H9 (cell line): Measurements from ENCODE around the gene CELF4. TPM values are rescaled to one million over a fixed set of nuclear protein-coding genes. Genes with fewer than 3 reads are reported as not detected.

ENCODE experiments used
- DNase-seq: peaks from one replicate; pipeline ENCODE4 v3.0.0-alpha.2; 2017
- H2AFZ ChIP-seq: one replicate; pipeline ENCODE4 v1.6.1; 2013; ENCODE audit warnings: mild to moderate bottlenecking, low read length, control low read depth, moderate library complexity
- H2AK5ac ChIP-seq: 2 replicates; pipeline ENCODE4 v1.6.1; 2013; ENCODE audit warnings: low read length, control low read depth, mixed read lengths; ENCODE audit not compliant: insufficient read length
- H2BK120ac ChIP-seq: one replicate; pipeline ENCODE4 v1.6.1; 2013; ENCODE audit warnings: low read depth, mild to moderate bottlenecking, low read length, control low read depth, inconsistent platforms; ENCODE audit not compliant: poor library complexity, severe bottlenecking
- H2BK12ac ChIP-seq: 2 replicates; pipeline ENCODE4 v1.6.1; 2013; ENCODE audit warnings: low read length, control low read depth, mixed read lengths, low read depth; ENCODE audit not compliant: insufficient read length
- H2BK15ac ChIP-seq: 2 replicates; pipeline ENCODE4 v1.6.1; 2013; ENCODE audit warnings: low read depth, low read length, control low read depth
- H2BK20ac ChIP-seq: one replicate; pipeline ENCODE4 v1.6.1; 2013; ENCODE audit warnings: low read depth, mild to moderate bottlenecking, low read length, control low read depth, inconsistent platforms; ENCODE audit not compliant: poor library complexity, severe bottlenecking
- H2BK5ac ChIP-seq: 2 replicates; pipeline ENCODE4 v1.6.1; 2013; ENCODE audit warnings: low read length, control low read depth, mixed read lengths; ENCODE audit not compliant: insufficient read length
- H3K14ac ChIP-seq: 2 replicates; pipeline ENCODE4 v1.6.1; 2013; ENCODE audit warnings: low read length, control low read depth; ENCODE audit not compliant: insufficient read depth
- H3K18ac ChIP-seq: 2 replicates; pipeline ENCODE4 v1.6.1; 2013; ENCODE audit warnings: low read depth, mild to moderate bottlenecking, mixed read lengths, low read length, control low read depth; ENCODE audit not compliant: insufficient read length
- H3K23ac ChIP-seq: 2 replicates; pipeline ENCODE4 v1.6.1; 2013; ENCODE audit warnings: low read length, control low read depth, mixed read lengths, low read depth; ENCODE audit not compliant: insufficient read length
- H3K23me2 ChIP-seq: 2 replicates; pipeline ENCODE4 v1.6.1; 2013; ENCODE audit warnings: low read depth, mild to moderate bottlenecking, mixed read lengths, low read length, control low read depth; ENCODE audit not compliant: insufficient read length, poor library complexity, severe bottlenecking
- H3K27ac ChIP-seq: 2 replicates; pipeline ENCODE4 v1.5.1; 2013; ENCODE audit warnings: low read length, control low read depth, mixed read lengths, low read depth; ENCODE audit not compliant: insufficient read length
- H3K27me3 ChIP-seq: 2 replicates; pipeline ENCODE4 v1.6.1; 2013; ENCODE audit warnings: low read length, control low read depth, inconsistent platforms; ENCODE audit not compliant: insufficient read depth
- H3K4ac ChIP-seq: 2 replicates; pipeline ENCODE4 v1.6.1; 2013; ENCODE audit warnings: low read depth, mild to moderate bottlenecking, control low read depth, inconsistent platforms, low read length, moderate library complexity
- H3K4me1 ChIP-seq: 2 replicates; pipeline ENCODE4 v1.6.1; 2013; ENCODE audit warnings: low read length, control low read depth, inconsistent platforms; ENCODE audit not compliant: insufficient read depth
- H3K4me2 ChIP-seq: 2 replicates; pipeline ENCODE4 v1.6.1; 2013; ENCODE audit warnings: low read length, control low read depth, mixed read lengths; ENCODE audit not compliant: insufficient read length, insufficient read depth
- H3K56ac ChIP-seq: 2 replicates; pipeline ENCODE4 v1.6.1; 2013; ENCODE audit warnings: low read depth, mild to moderate bottlenecking, mixed read lengths, low read length, control low read depth; ENCODE audit not compliant: insufficient read length
- H3K79me1 ChIP-seq: 2 replicates; pipeline ENCODE4 v1.6.1; 2013; ENCODE audit warnings: low read depth, mild to moderate bottlenecking, moderate library complexity, low read length, control low read depth, inconsistent platforms; ENCODE audit not compliant: insufficient read depth, poor library complexity, severe bottlenecking
- H3K79me2 ChIP-seq: 2 replicates; pipeline ENCODE4 v1.6.1; 2013; ENCODE audit warnings: low read length, control low read depth, inconsistent platforms; ENCODE audit not compliant: insufficient read depth
- H3K9ac ChIP-seq: 2 replicates; pipeline ENCODE4 v1.6.1; 2013; ENCODE audit warnings: low read length, control low read depth, mixed read lengths; ENCODE audit not compliant: insufficient read length; ENCODE audit errors: extremely low read depth
- H3K9me3 ChIP-seq: one replicate; pipeline ENCODE4 v1.6.1; 2013; ENCODE audit warnings: low read depth, low read length, inconsistent platforms; ENCODE audit not compliant: control insufficient read depth
- H3T11ph ChIP-seq: one replicate; pipeline ENCODE4 v1.6.1; 2013; ENCODE audit warnings: mild to moderate bottlenecking, low read length, control low read depth, inconsistent platforms
- H4K20me1 ChIP-seq: one replicate; pipeline ENCODE4 v1.6.1; 2013; ENCODE audit not compliant: control insufficient read depth, insufficient read length, insufficient read depth
- H4K5ac ChIP-seq: 2 replicates; pipeline ENCODE4 v1.6.1; 2013; ENCODE audit warnings: low read depth, mild to moderate bottlenecking, mixed read lengths, low read length, control low read depth; ENCODE audit not compliant: insufficient read length
- H4K8ac ChIP-seq: replicated peaks from 2 replicates; pipeline ENCODE4 v1.6.1; 2013; ENCODE audit warnings: low read length, control low read depth, mixed read lengths, low read depth; ENCODE audit not compliant: insufficient read length
- H4K91ac ChIP-seq: 2 replicates; pipeline ENCODE4 v1.6.1; 2013; ENCODE audit warnings: low read depth, mild to moderate bottlenecking, moderate library complexity, mixed read lengths, low read length, control low read depth; ENCODE audit not compliant: insufficient read length
- H3K27ac Mint-ChIP-seq, 3 experiments: 2 replicates in 2 of 3; 3 replicates in 1 of 3; pipeline ENCODE4 v1.8.0; 2020 to 2021; ENCODE audit warnings: mixed read lengths in 3 of 3, mild to moderate bottlenecking in 1 of 3, moderate library complexity in 1 of 3
- H3K27me3 Mint-ChIP-seq: 2 replicates; pipeline ENCODE4 v1.8.0; 2021; ENCODE audit warnings: low read depth, mild to moderate bottlenecking, moderate library complexity, mixed read lengths
- H3K36me3 Mint-ChIP-seq, 3 experiments: 2 replicates in 2 of 3; 3 replicates in 1 of 3; pipeline ENCODE4 v1.8.0; 2020 to 2021; ENCODE audit warnings: low read depth in 3 of 3, mixed read lengths in 3 of 3; ENCODE audit not compliant: insufficient read depth in 1 of 3
- H3K4me1 Mint-ChIP-seq, 2 experiments: 2 replicates each; pipeline ENCODE4 v1.8.0; 2020; ENCODE audit warnings: mixed read lengths in 2 of 2
- H3K4me3 Mint-ChIP-seq, 2 experiments: 2 replicates in 1 of 2; 3 replicates in 1 of 2; pipeline ENCODE4 v1.8.0; 2020 to 2021; ENCODE audit warnings: mild to moderate bottlenecking in 2 of 2, mixed read lengths in 2 of 2, moderate library complexity in 1 of 2
- H3K9me3 Mint-ChIP-seq, 2 experiments: 2 replicates in 1 of 2; 3 replicates in 1 of 2; pipeline ENCODE4 v1.8.0; 2020; ENCODE audit warnings: mild to moderate bottlenecking in 2 of 2, mixed read lengths in 2 of 2, moderate library complexity in 1 of 2
- WGBS: extraction: QIAGEN DNeasy Blood & Tissue Kit; methylation state at CpG from one replicate; pipeline ENCODE4 v1.1.7; 2013; ENCODE audit warnings: missing lambda C conversion rate, low lambda C conversion rate, mixed read lengths; ENCODE audit not compliant: insufficient read length; ENCODE audit errors: extremely low coverage; 5-methylcytosine and 5-hydroxymethylcytosine counted together
- total RNA-seq: library from RNA; stranded (reverse); gene quantifications from 2 replicates; pipeline ENCODE4 v1.2.1, GENCODE V29; 2021
- TF ChIP-seq, protein P1 (sequence below): fragments of 200-600 bp; sonication (generic); conservative IDR thresholded peaks from 3 replicates; pipeline ENCODE4 v1.8.0; 2021; ENCODE audit warnings: antibody characterized with exemption, mild to moderate bottlenecking

The CELF4 gene
- total RNA-seq, 1 experiment from 2014 or later, result 1.1 TPM

DNA sequence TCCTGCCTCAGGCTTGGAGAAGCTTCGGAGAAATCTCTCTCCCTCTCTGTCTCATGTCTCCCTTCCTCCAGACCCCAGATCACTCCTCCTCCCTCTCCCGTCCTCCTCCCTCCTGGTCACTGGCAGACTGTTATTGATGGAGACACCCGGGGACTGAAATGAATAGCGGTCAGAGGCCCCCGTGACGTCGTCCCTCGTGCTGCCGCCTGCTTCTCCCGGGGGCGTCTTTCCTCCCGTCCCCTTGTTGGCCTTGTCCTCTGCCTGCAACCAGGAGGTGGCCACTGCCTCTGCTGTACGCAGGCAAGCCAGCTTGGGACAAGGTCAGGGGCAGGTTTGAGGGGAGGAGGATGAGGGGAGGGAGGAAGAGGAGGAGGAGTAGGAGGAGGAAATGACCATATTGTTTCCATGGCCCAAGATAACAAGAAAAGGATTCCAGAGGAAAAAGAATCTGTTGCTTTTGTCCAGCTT, 78.2 kb downstream of the CELF4 start:
- no peak overlapping the region for H3K27ac ChIP-seq
- no peaks in the 10 kb centered on the region for H3K9me3 ChIP-seq
- Mint-ChIP-seq H3K27ac (no peak overlapping the region), H3K36me3 (no peaks in the 10 kb centered on the region; a peak in 1 of 7 replicates), H3K9me3 (no peaks in the 10 kb centered on the region; a peak in 1 of 5 replicates), H3K4me1 (peaks cover 71 to 76% of the 10 kb centered on the region in 2 experiments), H3K4me3 (no peak overlapping the region), H3K27me3 (peaks cover 44% of the 10 kb centered on the region)
- H2BK12ac ChIP-seq, result no peak overlapping the region
- H3K79me2 ChIP-seq, result no peaks in the 10 kb centered on the region
- no peak overlapping the region for H2BK15ac ChIP-seq
- H3K14ac ChIP-seq, result no peak overlapping the region
- no peak overlapping the region for H3K4me2 ChIP-seq
- TF ChIP-seq, protein P1, sequence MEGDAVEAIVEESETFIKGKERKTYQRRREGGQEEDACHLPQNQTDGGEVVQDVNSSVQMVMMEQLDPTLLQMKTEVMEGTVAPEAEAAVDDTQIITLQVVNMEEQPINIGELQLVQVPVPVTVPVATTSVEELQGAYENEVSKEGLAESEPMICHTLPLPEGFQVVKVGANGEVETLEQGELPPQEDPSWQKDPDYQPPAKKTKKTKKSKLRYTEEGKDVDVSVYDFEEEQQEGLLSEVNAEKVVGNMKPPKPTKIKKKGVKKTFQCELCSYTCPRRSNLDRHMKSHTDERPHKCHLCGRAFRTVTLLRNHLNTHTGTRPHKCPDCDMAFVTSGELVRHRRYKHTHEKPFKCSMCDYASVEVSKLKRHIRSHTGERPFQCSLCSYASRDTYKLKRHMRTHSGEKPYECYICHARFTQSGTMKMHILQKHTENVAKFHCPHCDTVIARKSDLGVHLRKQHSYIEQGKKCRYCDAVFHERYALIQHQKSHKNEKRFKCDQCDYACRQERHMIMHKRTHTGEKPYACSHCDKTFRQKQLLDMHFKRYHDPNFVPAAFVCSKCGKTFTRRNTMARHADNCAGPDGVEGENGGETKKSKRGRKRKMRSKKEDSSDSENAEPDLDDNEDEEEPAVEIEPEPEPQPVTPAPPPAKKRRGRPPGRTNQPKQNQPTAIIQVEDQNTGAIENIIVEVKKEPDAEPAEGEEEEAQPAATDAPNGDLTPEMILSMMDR, result no peak
- H3K27me3 ChIP-seq, result peaks cover 6% of the 10 kb centered on the region; the same call in 1 of the 2 replicates
- H3K56ac ChIP-seq, result no peak overlapping the region
- no peak overlapping the region for H2BK20ac ChIP-seq
- H4K8ac ChIP-seq, result no peak overlapping the region
- H2AFZ ChIP-seq, result no peak overlapping the region
- H2BK5ac ChIP-seq, result no peak overlapping the region
- no peak overlapping the region for H4K91ac ChIP-seq
- H2BK120ac ChIP-seq, result no peak overlapping the region
- no peak overlapping the region for H3K4ac ChIP-seq
- peaks cover 6% of the 10 kb centered on the region for H3K23me2 ChIP-seq
- no peaks in the 10 kb centered on the region for H3K79me1 ChIP-seq
- no peak overlapping the region for H4K5ac ChIP-seq
- H2AK5ac ChIP-seq, result no peak overlapping the region
- no CpG with 5 or more reads among the region's 13 CpGs for WGBS
- H3K23ac ChIP-seq, result no peak overlapping the region
- no peak overlapping the region for H3K18ac ChIP-seq
- H4K20me1 ChIP-seq, result no peaks in the 10 kb centered on the region
- no peak overlapping the region for H3K9ac ChIP-seq
- peaks cover 10% of the 10 kb centered on the region; the same call in 1 of the 2 replicates for H3K4me1 ChIP-seq
- H3T11ph ChIP-seq, result no peak overlapping the region
- DNase-seq, result no peak
